H1 (cell line): ENCODE data around the gene LIX1L. TPM values are rescaled to one million over a fixed set of nuclear protein-coding genes. Genes with fewer than 3 reads are reported as not detected.

Experiments used
- CTCF ChIA-PET: fragments of 300-600 bp; sonication (Branson Sonifier 250); formaldehyde crosslinking; loops from one replicate; lab custom pipeline; 2021; ENCODE audit not compliant: partially characterized antibody; lab: Charles Lee
- POLR2A ChIA-PET: fragments of 300-600 bp; sonication (Branson Sonifier 250); formaldehyde crosslinking; loops from one replicate; lab custom pipeline; 2021; ENCODE audit warnings: inconsistent platforms; ENCODE audit not compliant: partially characterized antibody; lab: Charles Lee
- DNase-seq, 2 experiments: peaks; one replicate each; pipeline versions ENCODE4 v3.0.0 to v3.0.0-alpha.2; 2010 to 2022; ENCODE audit warnings: low spot score in 2 of 2, low read depth in 1 of 2, mixed read lengths in 1 of 2
- FAIRE-seq: peaks from 2 replicates; lab custom pipeline; 2011; peaks lifted over from hg19 to GRCh38; lab: Jason Lieb, UNC
- H2AFZ ChIP-seq: 2 replicates; pipeline ENCODE4 v1.8.1; 2012; ENCODE audit warnings: low read length, inconsistent platforms
- H2AK5ac ChIP-seq: 2 replicates; pipeline ENCODE4 v1.6.1; 2013; ENCODE audit warnings: low read depth, low read length
- H2BK120ac ChIP-seq: replicated peaks from 2 replicates; pipeline ENCODE3; 2013; ENCODE audit warnings: low read depth, low read length, inconsistent platforms
- H2BK12ac ChIP-seq: 2 replicates; pipeline ENCODE4 v1.6.1; 2013; ENCODE audit warnings: low read depth, low read length
- H2BK15ac ChIP-seq: 2 replicates; pipeline ENCODE4 v1.6.1; 2013; ENCODE audit warnings: low read length
- H2BK20ac ChIP-seq: 2 replicates; pipeline ENCODE4 v1.6.1; 2013; ENCODE audit warnings: low read length
- H2BK5ac ChIP-seq: 2 replicates; pipeline ENCODE4 v1.6.1; 2013; ENCODE audit warnings: low read depth, low read length
- H3K14ac ChIP-seq: 2 replicates; pipeline ENCODE4 v1.6.1; 2013; ENCODE audit warnings: inconsistent platforms; ENCODE audit not compliant: insufficient read length
- H3K18ac ChIP-seq: 2 replicates; pipeline ENCODE4 v1.6.1; 2013; ENCODE audit warnings: low read length; ENCODE audit errors: extremely low read depth
- H3K23ac ChIP-seq: 2 replicates; pipeline ENCODE4 v1.6.1; 2013; ENCODE audit warnings: inconsistent platforms; ENCODE audit not compliant: insufficient read length
- H3K23me2 ChIP-seq: 2 replicates; pipeline ENCODE4 v1.6.1; 2013; ENCODE audit warnings: low read depth, low read length
- H3K27ac ChIP-seq: 2 replicates; pipeline ENCODE4 v1.6.1; 2011; ENCODE audit warnings: low read depth, low read length, inconsistent platforms
- H3K27me3 ChIP-seq, 4 experiments: replicated peaks in 1 of 4; 1 replicate in 1 of 4; 2 replicates in 3 of 4; pipeline versions ENCODE4 v1.6.1 to v1.8.1; 2011 to 2013; ENCODE audit warnings: low read length in 3 of 4, mild to moderate bottlenecking in 3 of 4, inconsistent platforms in 2 of 4, mixed read lengths in 2 of 4, moderate library complexity in 1 of 4; ENCODE audit not compliant: control insufficient read depth in 3 of 4, insufficient read depth in 3 of 4; ENCODE audit errors: extremely low read depth in 1 of 4
- H3K36me3 ChIP-seq, 4 experiments: 2 replicates each; pipeline versions ENCODE4 v1.6.1 to v1.8.1; 2011 to 2013; ENCODE audit warnings: mild to moderate bottlenecking in 4 of 4, low read length in 3 of 4, moderate library complexity in 2 of 4, control low read depth in 1 of 4, inconsistent platforms in 1 of 4; ENCODE audit not compliant: insufficient read depth in 4 of 4, control insufficient read depth in 2 of 4
- H3K4ac ChIP-seq: replicated peaks from 2 replicates; pipeline ENCODE3; 2013; ENCODE audit warnings: low read length, low read depth, mixed read lengths, inconsistent platforms; ENCODE audit not compliant: insufficient read length
- H3K4me1 ChIP-seq, 4 experiments: replicated peaks in 1 of 4; 1 replicate in 1 of 4; 2 replicates in 3 of 4; pipeline versions ENCODE4 v1.6.1 to v1.8.1; 2011 to 2013; ENCODE audit warnings: low read length in 3 of 4, inconsistent platforms in 2 of 4, mixed read lengths in 1 of 4; ENCODE audit not compliant: insufficient read depth in 4 of 4, control insufficient read depth in 3 of 4
- H3K4me2 ChIP-seq, 2 experiments: 2 replicates each; pipeline versions ENCODE4 v1.6.1 to v1.8.1; 2011 to 2013; ENCODE audit warnings: low read depth in 2 of 2, low read length in 2 of 2, control low read depth in 1 of 2, inconsistent platforms in 1 of 2, mild to moderate bottlenecking in 1 of 2; ENCODE audit not compliant: insufficient read depth in 1 of 2
- H3K4me3 ChIP-seq, 4 experiments: fragments of 200-600, 300-600 bp in 1 of 4; sonication (generic), shearing (Covaris generic), sonication (Bioruptor Twin) in 1 of 4; 2 replicates each; pipeline versions ENCODE4 v1.5.1 to v1.8.1; 2011 to 2016; ENCODE audit warnings: low read length in 4 of 4, low read depth in 3 of 4, control low read depth in 2 of 4, inconsistent platforms in 2 of 4, mild to moderate bottlenecking in 2 of 4, mixed read lengths in 1 of 4, moderate library complexity in 1 of 4; ENCODE audit not compliant: insufficient read depth in 2 of 4; ENCODE audit errors: extremely low read depth in 1 of 4
- H3K56ac ChIP-seq: replicated peaks from 2 replicates; pipeline ENCODE3; 2013; ENCODE audit warnings: low read depth, mild to moderate bottlenecking, mixed read lengths, low read length, inconsistent platforms; ENCODE audit not compliant: insufficient read length
- H3K79me1 ChIP-seq: 2 replicates; pipeline ENCODE4 v1.6.1; 2013; ENCODE audit warnings: low read depth, low read length, control low read depth
- H3K79me2 ChIP-seq, 2 experiments: 2 replicates each; pipeline versions ENCODE4 v1.6.1 to v1.8.1; 2012 to 2013; ENCODE audit warnings: low read length in 2 of 2, mild to moderate bottlenecking in 2 of 2, inconsistent platforms in 1 of 2; ENCODE audit not compliant: insufficient read depth in 2 of 2, control insufficient read depth in 1 of 2
- H3K9ac ChIP-seq, 4 experiments: replicated peaks in 1 of 4; 1 replicate in 1 of 4; 2 replicates in 3 of 4; pipeline versions ENCODE4 v1.6.1 to v1.8.1; 2011 to 2013; ENCODE audit warnings: low read depth in 3 of 4, low read length in 3 of 4, control low read depth in 2 of 4, mild to moderate bottlenecking in 2 of 4, moderate library complexity in 2 of 4, inconsistent platforms in 1 of 4; ENCODE audit errors: extremely low read depth in 1 of 4
- H3K9me3 ChIP-seq, 2 experiments: 2 replicates each; pipeline versions ENCODE4 v1.6.1 to v1.8.1; 2012 to 2013; ENCODE audit warnings: mild to moderate bottlenecking in 2 of 2, moderate library complexity in 2 of 2, control low read depth in 1 of 2, inconsistent platforms in 1 of 2, low read depth in 1 of 2, low read length in 1 of 2, mixed read lengths in 1 of 2; ENCODE audit not compliant: insufficient read depth in 2 of 2
- H4K20me1 ChIP-seq, 2 experiments: replicated peaks in 1 of 2; 2 replicates each; pipeline versions ENCODE3 to v1.8.1; 2011 to 2013; ENCODE audit warnings: inconsistent platforms in 2 of 2, low read length in 2 of 2, mild to moderate bottlenecking in 1 of 2; ENCODE audit not compliant: insufficient read depth in 2 of 2, control insufficient read depth in 1 of 2
- H4K5ac ChIP-seq: 2 replicates; pipeline ENCODE4 v1.6.1; 2013; ENCODE audit warnings: low read length, low read depth, mixed read lengths, inconsistent platforms; ENCODE audit not compliant: insufficient read length
- H4K8ac ChIP-seq: 2 replicates; pipeline ENCODE4 v1.8.0; 2013; ENCODE audit warnings: mild to moderate bottlenecking, moderate library complexity, low read length, inconsistent platforms; ENCODE audit not compliant: insufficient read depth; ENCODE audit errors: extremely low read depth
- H4K91ac ChIP-seq: replicated peaks from 2 replicates; pipeline ENCODE3; 2013; ENCODE audit warnings: low read length, mixed read lengths, inconsistent platforms; ENCODE audit not compliant: insufficient read length
- BCL11A ChIP-seq, 2 experiments: IDR thresholded peaks; one replicate each; pipeline ENCODE4 v1.6.1; 2011; ENCODE audit warnings: low read depth in 2 of 2, low read length in 2 of 2, mild to moderate bottlenecking in 2 of 2
- E2F6 ChIP-seq: IDR thresholded peaks from 2 replicates; pipeline ENCODE4 v1.6.1; 2012; ENCODE audit warnings: inconsistent platforms
- EGR1 ChIP-seq: IDR thresholded peaks from 2 replicates; pipeline ENCODE4 v1.6.1; 2011; ENCODE audit warnings: low read depth, low read length, borderline replicate concordance
- JUND ChIP-seq: IDR thresholded peaks from 2 replicates; pipeline ENCODE4 v1.6.1; 2011; ENCODE audit warnings: mild to moderate bottlenecking, improper control_type of control experiment, low read length
- WGBS, 2 experiments: shearing (Covaris generic) in 1 of 2; methylation state at CpG; one replicate each; pipeline versions ENCODE4 v1.1.6 to v1.1.7; 2013 to 2015; ENCODE audit warnings: low lambda C conversion rate in 2 of 2, mixed read lengths in 2 of 2, inconsistent platforms in 1 of 2, low coverage in 1 of 2, missing lambda C conversion rate in 1 of 2; ENCODE audit not compliant: insufficient replicate concordance in 2 of 2, insufficient coverage in 1 of 2, insufficient read length in 1 of 2; ENCODE audit errors: extremely low coverage in 1 of 2, missing lambda C conversion rate in 1 of 2; 5-methylcytosine and 5-hydroxymethylcytosine counted together
- polyA plus RNA-seq, 7 experiments: library from polyadenylated mRNA; depleted of rRNA in 3 of 7; stranded (reverse) in 5 of 7; unstranded in 2 of 7; fragments of >200 nt in 5 of 7; fragments of 200-250 nt in 2 of 7; gene quantifications; 1 replicate in 5 of 7; 2 replicates in 1 of 7; 4 replicates in 1 of 7; pipeline versions ENCODE4 v1.2.1 to v1.2.3, GENCODE V29; 2011 to 2013; ENCODE audit warnings: missing spikeins in 2 of 7, mixed read lengths in 2 of 7
- total RNA-seq: library from RNA; stranded (reverse); fragmentation: NEBNext Ultra II Directional; extraction: Animal tissue kit (Norgen Biotek cat#: 25700); gene quantifications from 2 replicates; pipeline ENCODE4 v1.2.1, GENCODE V29; 2021

Gene LIX1L
- total and polyA plus RNA-seq, 2 of the 8 experiments (the other 6 are each of a cell fraction or from before 2014, with no cell fraction given) = 2.9 to 3.7 TPM

- Histone ChIP-seq H3K9me3 (no peaks in the 10 kb centered on the region), H2BK15ac (no peak overlapping the region), H3K23ac (no peak overlapping the region), H3K79me1 (no peaks in the 10 kb centered on the region), H2AK5ac (no peak overlapping the region), H3K18ac (no peak overlapping the region), H2AFZ (no peak overlapping the region), H2BK20ac (peak overlapping the region; percentile 49), H2BK12ac (peak overlapping the region; percentile 11; the same call in 1 of the 2 replicates), H3K56ac (no peak overlapping the region), H2BK5ac (no peak overlapping the region), H4K91ac (no peak overlapping the region), H4K20me1 (no peaks in the 10 kb centered on the region), H3K9ac (no peak overlapping the region)
- CTCF ChIA-PET = interaction anchor here (0.6 to 8.7 kb wide), 9 partner anchors 8 to 136 kb away, joined by 3 to 152 read pairs (median 4); partner anchors contain the start of genes LIX1L, NUDT17 and RBM8A
- TF ChIP-seq EGR1 (no peak), E2F6 (no peak), BCL11A (IDR thresholded peaks at IDR 0.05; ENCODE audit: low read depth in 2 of 2, low read length in 2 of 2) (no peak), JUND (no peak)
- TF ChIP-seq, all 59 proteins: peak for 0
- 90% methylated on average over 6 of the region's 6 CpGs; no CpG with 5 or more reads in 1 of the 2 experiments for WGBS, 2 experiments
- DNase-seq (no peak), FAIRE-seq (no peak)
- Histone ChIP-seq H3K4me3 (no peak overlapping the region), H2BK120ac (no peak overlapping the region), H3K27ac (no peak overlapping the region), H4K8ac (no peak overlapping the region), H3K4me1 (peaks cover 6 to 25% (median 15%) of the 10 kb centered on the region in 4 experiments; a peak in 6 of 7 replicates), H3K23me2 (peaks cover 3% of the 10 kb centered on the region; the same call in 1 of the 2 replicates), H4K5ac (no peak overlapping the region), H3K14ac (no peak overlapping the region), H3K4ac (no peak overlapping the region), H3K79me2 (no peaks in the 10 kb centered on the region), H3K4me2 (no peak overlapping the region), H3K36me3 (no peaks in the 10 kb centered on the region), H3K27me3 (no peaks in the 10 kb centered on the region)
- POLR2A ChIA-PET = interaction anchor here (0.6 to 13.7 kb wide), 6 partner anchors 11 to 124 kb away, joined by 3 to 218 read pairs (median 3); partner anchors contain the start of genes PIAS3 and TXNIP
Measured at GRCh38 chr1:145982010-145982723, 24.4 kb upstream of the LIX1L start.
